AG04450 (cell line): Measurements from ENCODE around the gene FSTL5. TPM values are rescaled to one million over a fixed set of nuclear protein-coding genes. Genes with fewer than 3 reads are reported as not detected.

Experiments used
- CTCF ChIA-PET: fragments of 300-600, 350-600 bp; formaldehyde crosslinking; extraction: SDS; loops from one replicate; lab custom pipeline; 2022; ENCODE audit warnings: antibody characterized with exemption, inconsistent platforms; lab: Charles Lee
- POLR2A ChIA-PET: fragments of 350-600 bp; formaldehyde crosslinking; extraction: SDS; loops from one replicate; lab custom pipeline; 2021; ENCODE audit warnings: antibody characterized with exemption, inconsistent platforms; lab: Yijun Ruan, JAX
- DNase-seq: peaks from one replicate; pipeline ENCODE4 v3.0.0-alpha.2; 2011; ENCODE audit warnings: low read depth, low spot score
- H3K27ac ChIP-seq: one replicate; pipeline ENCODE4 v1.5.1; 2012; ENCODE audit warnings: low read depth, low read length, control low read depth
- H3K27me3 ChIP-seq: one replicate; pipeline ENCODE4 v1.6.0; 2012; ENCODE audit warnings: low read length; ENCODE audit not compliant: control insufficient read depth, insufficient read depth
- H3K4me3 ChIP-seq: 2 replicates; pipeline ENCODE4 v1.5.1; 2011; ENCODE audit warnings: mild to moderate bottlenecking, low read depth, low read length, control low read depth
- H3K9me3 ChIP-seq: 2 replicates; pipeline ENCODE4 v1.5.1; 2012; ENCODE audit warnings: low read length; ENCODE audit not compliant: control insufficient read depth, insufficient read depth
- CTCF ChIP-seq: IDR thresholded peaks from 2 replicates; pipeline ENCODE4 v1.5.1; 2011; ENCODE audit warnings: low read depth, low read length, control low read depth, inconsistent platforms
- polyA plus RNA-seq: library from polyadenylated mRNA; depleted of rRNA; stranded (reverse); fragments of >200 nt; gene quantifications from 2 replicates; pipeline ENCODE4 v1.2.3, GENCODE V29; 2011

FSTL5 gene
- polyA plus RNA-seq, 1 experiment = not detected

- ChIA-PET CTCF (no interaction called here), POLR2A (no interaction called here)
- H3K27me3 ChIP-seq = no peaks in the 10 kb centered on the region
- no peak for TF ChIP-seq CTCF
- H3K27ac ChIP-seq = no peak overlapping the region
- DNase-seq = no peak
- H3K9me3 ChIP-seq = no peaks in the 10 kb centered on the region; the same call in 1 of the 2 replicates
- no peak overlapping the region for H3K4me3 ChIP-seq
Observed at GRCh38 chr4:161664740-161665139, 499.1 kb downstream of the FSTL5 start.

GRCh38 chr4:161663844-161664243 is 500.0 kb downstream of the FSTL5 start:
- POLR2A ChIA-PET = no interaction called here
- no peak for TF ChIP-seq CTCF
- CTCF ChIA-PET = no interaction called here
- no peaks in the 10 kb centered on the region; the same call in 1 of the 2 replicates for H3K9me3 ChIP-seq
- no peak overlapping the region for H3K4me3 ChIP-seq
- H3K27ac ChIP-seq = no peak overlapping the region
- DNase-seq = no peak
- no peaks in the 10 kb centered on the region for H3K27me3 ChIP-seq

GRCh38 chr4:161658676-161659075 is 505.1 kb downstream of the FSTL5 start:
- ChIA-PET POLR2A (no interaction called here), CTCF (no interaction called here)
- Histone ChIP-seq H3K4me3 (no peak overlapping the region), H3K9me3 (no peaks in the 10 kb centered on the region), H3K27me3 (no peaks in the 10 kb centered on the region), H3K27ac (no peak overlapping the region)
- DNase-seq = no peak
- TF ChIP-seq CTCF = no peak

GRCh38 chr4:161657616-161658015 is 506.2 kb downstream of the FSTL5 start:
- no peak for DNase-seq
- Histone ChIP-seq H3K4me3 (no peak overlapping the region), H3K27ac (no peak overlapping the region), H3K9me3 (no peaks in the 10 kb centered on the region), H3K27me3 (no peaks in the 10 kb centered on the region)
- POLR2A ChIA-PET = no interaction called here
- no peak for TF ChIP-seq CTCF
- CTCF ChIA-PET = no interaction called here

GRCh38 chr4:161656594-161656993 is 507.2 kb downstream of the FSTL5 start:
- H3K4me3 ChIP-seq = no peak overlapping the region
- CTCF ChIA-PET = no interaction called here
- no peaks in the 10 kb centered on the region for H3K27me3 ChIP-seq
- H3K9me3 ChIP-seq = no peaks in the 10 kb centered on the region
- POLR2A ChIA-PET = no interaction called here
- no peak overlapping the region for H3K27ac ChIP-seq
- DNase-seq = no peak
- TF ChIP-seq CTCF = no peak
